HCT116 (cell line): ENCODE data around the gene CLEC4A. TPM values are rescaled to one million over a fixed set of nuclear protein-coding genes. Genes with fewer than 3 reads are reported as not detected.

ENCODE experiments used
- ATAC-seq: fragments of 200-7000 bp; cut with Tn5 transposase; 2 replicates; pipeline ENCODE4 v1.9.1; 2020; ENCODE audit warnings: mild to moderate bottlenecking, moderate library complexity
- BruUV-seq: library from RNA; stranded (reverse); fragments of 400-500 nt; replicated peaks from 2 replicates; lab custom pipeline; 2021; lab: Mats Ljungman, UMichigan
- CTCF ChIA-PET: fragments of 300-600 bp; sonication (Branson Sonifier 250); formaldehyde crosslinking; loops from one replicate; lab custom pipeline; 2021; ENCODE audit warnings: antibody characterized with exemption; lab: Charles Lee
- POLR2A ChIA-PET: fragments of 300-600, 350-600 bp; sonication (Branson Sonifier 250); formaldehyde crosslinking; loops from one replicate; lab custom pipeline; 2021; ENCODE audit warnings: antibody characterized with exemption; lab: Charles Lee
- RAD21 ChIA-PET, 2 experiments: fragments of 300-600 bp; sonication (Branson Sonifier 250); formaldehyde crosslinking; loops; one replicate each; lab custom pipeline; 2023; ENCODE audit warnings: low total read pairs in 2 of 2; ENCODE audit not compliant: uncharacterized antibody in 2 of 2, unreplicated experiment in 2 of 2, low non-redundant PET in 1 of 2; lab: Charles Lee
- DNase-seq: peaks from one replicate; pipeline ENCODE4 v3.0.0-alpha.2; 2010; ENCODE audit warnings: low read depth, low spot score
- H2AFZ ChIP-seq: fragments of 200-600 bp; shearing (Covaris generic), sonication (generic); 2 replicates; pipeline ENCODE4 v1.6.1; 2017; ENCODE audit warnings: low read depth, mixed run types, mixed read lengths, antibody characterized with exemption, low read length; ENCODE audit not compliant: poor library complexity, severe bottlenecking
- H3K27ac ChIP-seq: 2 replicates; pipeline ENCODE4 v1.5.1; 2012; ENCODE audit warnings: low read depth, low read length
- H3K27me3 ChIP-seq: fragments of 200-600 bp; sonication (generic); 2 replicates; pipeline ENCODE4 v1.6.1; 2016; ENCODE audit warnings: mixed run types, low read length, mixed read lengths; ENCODE audit not compliant: insufficient read depth
- H3K36me3 ChIP-seq, 2 experiments: fragments of 200-500 bp in 1 of 2; fragments of 200-600 bp in 1 of 2; sonication (Bioruptor generic) in 1 of 2; sonication (generic) in 1 of 2; 2 replicates each; pipeline versions ENCODE4 v1.5.1 to v1.6.1; 2014 to 2016; ENCODE audit warnings: low read length in 2 of 2, inconsistent platforms in 1 of 2, mixed read lengths in 1 of 2, mixed run types in 1 of 2; ENCODE audit not compliant: insufficient read depth in 2 of 2, control insufficient read depth in 1 of 2
- H3K4me1 ChIP-seq, 2 experiments: fragments of 200-600 bp in 1 of 2; sonication (generic) in 1 of 2; 2 replicates each; pipeline versions ENCODE4 v1.5.1 to v1.6.1; 2012 to 2017; ENCODE audit warnings: low read length in 2 of 2, inconsistent platforms in 1 of 2, mild to moderate bottlenecking in 1 of 2, mixed read lengths in 1 of 2, mixed run types in 1 of 2, moderate library complexity in 1 of 2; ENCODE audit not compliant: insufficient read depth in 2 of 2, control insufficient read depth in 1 of 2
- H3K4me2 ChIP-seq: fragments of 200-600 bp; sonication (generic); 2 replicates; pipeline ENCODE4 v1.6.1; 2017; ENCODE audit warnings: mixed run types, low read length, mixed read lengths
- H3K4me3 ChIP-seq, 2 experiments: fragments of 200-600 bp in 1 of 2; sonication (generic) in 1 of 2; replicated peaks in 1 of 2; 2 replicates each; pipeline ENCODE4 v1.5.1; 2011 to 2016; ENCODE audit warnings: low read length in 2 of 2, control low read depth in 1 of 2, low read depth in 1 of 2, mild to moderate bottlenecking in 1 of 2, mixed read lengths in 1 of 2, mixed run types in 1 of 2
- H3K79me2 ChIP-seq: fragments of 200-600 bp; sonication (generic); 2 replicates; pipeline ENCODE4 v1.6.1; 2017; ENCODE audit warnings: mild to moderate bottlenecking, mixed run types, low read length, moderate library complexity, mixed read lengths; ENCODE audit not compliant: insufficient read depth
- H3K9ac ChIP-seq: fragments of 200-600 bp; sonication (generic); 2 replicates; pipeline ENCODE4 v1.6.1; 2016; ENCODE audit warnings: low read length, mixed read lengths
- H3K9me2 ChIP-seq: fragments of 200-600 bp; sonication (generic), shearing (Covaris generic); 2 replicates; pipeline ENCODE4 v1.6.1; 2017; ENCODE audit warnings: mixed run types, mild to moderate bottlenecking, moderate library complexity; ENCODE audit not compliant: insufficient read depth
- H3K9me3 ChIP-seq, 2 experiments: fragments of 200-500 bp in 1 of 2; fragments of 200-600 bp in 1 of 2; sonication (Bioruptor generic) in 1 of 2; sonication (generic) in 1 of 2; 2 replicates each; pipeline ENCODE4 v1.6.1; 2014 to 2017; ENCODE audit warnings: low read length in 2 of 2, mixed read lengths in 2 of 2, inconsistent platforms in 1 of 2, low read depth in 1 of 2, mild to moderate bottlenecking in 1 of 2, mixed run types in 1 of 2, moderate library complexity in 1 of 2; ENCODE audit not compliant: control insufficient read depth in 1 of 2, insufficient read depth in 1 of 2
- H4K20me1 ChIP-seq: fragments of 200-600 bp; sonication (generic), shearing (Covaris generic); 2 replicates; pipeline ENCODE4 v1.6.1; 2017; ENCODE audit warnings: mixed run types, mild to moderate bottlenecking, moderate library complexity; ENCODE audit not compliant: insufficient read depth
- FOSL1 ChIP-seq: IDR thresholded peaks from 2 replicates; pipeline ENCODE4 v1.6.1; 2012; ENCODE audit warnings: low read depth
- JUND ChIP-seq: IDR thresholded peaks from 2 replicates; pipeline ENCODE4 v1.6.1; 2012
- RAD21 ChIP-seq: IDR thresholded peaks from 2 replicates; pipeline ENCODE4 v1.6.1; 2012; ENCODE audit warnings: low read depth, mild to moderate bottlenecking
- REST ChIP-seq: IDR thresholded peaks from 2 replicates; pipeline ENCODE4 v1.6.1; 2012; ENCODE audit warnings: low read depth
- SRF ChIP-seq: IDR thresholded peaks from 2 replicates; pipeline ENCODE4 v1.6.1; 2012; ENCODE audit warnings: low read depth
- TCF7L2 ChIP-seq: IDR thresholded peaks from 2 replicates; pipeline ENCODE4 v1.7.0; 2011; ENCODE audit warnings: borderline replicate concordance, inconsistent platforms; ENCODE audit not compliant: insufficient read depth, insufficient read length; ENCODE audit errors: extremely low read depth
- ZNF274 ChIP-seq: fragments of 200-500 bp; sonication (Bioruptor generic); IDR thresholded peaks from 2 replicates; pipeline ENCODE4 v1.6.1; 2014; ENCODE audit warnings: mild to moderate bottlenecking, low read depth, low read length, inconsistent platforms
- intact Hi-C: fragments of 100-400 bp; cut with micrococcal nuclease; formaldehyde crosslinking; loops from 2 replicates; pipeline ENCODE4 v1.10.0; 2022
- total RNA-seq: library from RNA; stranded (reverse); gene quantifications from one replicate; pipeline ENCODE4 v1.2.1, GENCODE V29; 2021; ENCODE audit not compliant: unreplicated experiment
- TF ChIP-seq, protein P1 (sequence below): IDR thresholded peaks from 2 replicates; pipeline ENCODE4 v1.6.1; 2012

CLEC4A gene
- total RNA-seq, 1 experiment from 2014 or later = 0.69 TPM

DNA sequence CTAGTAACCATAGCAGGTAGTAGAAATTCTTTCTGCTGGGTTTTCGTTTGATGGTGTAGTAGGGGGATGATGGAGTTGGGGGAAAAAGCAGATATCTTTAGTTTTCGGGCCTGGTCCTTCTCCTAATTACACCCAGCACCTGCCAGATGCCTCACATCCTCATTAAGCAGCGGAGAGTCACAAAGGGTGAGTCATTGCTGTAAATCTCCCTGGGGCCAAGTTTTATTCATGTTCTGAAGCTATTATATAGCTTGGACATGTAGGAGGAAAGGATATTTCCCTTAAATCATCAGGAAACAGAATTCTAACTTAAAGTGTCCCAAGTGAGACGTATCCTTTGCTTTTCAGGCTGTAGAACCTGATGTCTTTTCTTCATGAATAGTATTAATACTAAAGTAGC is 46.2 kb upstream of the CLEC4A start:
- H3K9me3 ChIP-seq = no peaks in the 10 kb centered on the region
- H3K36me3 ChIP-seq = no peaks in the 10 kb centered on the region
- CTCF ChIA-PET = interaction anchor here (1.2 to 2.6 kb wide), 4 partner anchors 29 to 434 kb away, joined by 3 to 35 read pairs (median 8); no protein-coding TSS in a partner anchor
- ATAC-seq = no peak
- peak overlapping the region; percentile 5; the same call in 1 of the 2 replicates for H3K4me2 ChIP-seq
- no peak overlapping the region for H3K9ac ChIP-seq
- H3K27me3 ChIP-seq = no peaks in the 10 kb centered on the region
- no peak overlapping the region for H2AFZ ChIP-seq
- RAD21 ChIA-PET = interaction anchor here in 1 of 2 experiments (2.0 kb wide), 1 partner anchor 144 kb away, joined by 4 read pairs; no protein-coding TSS in a partner anchor
- peak; percentile 44; the same call in 1 of the 2 replicates for TF ChIP-seq FOSL1
- TF ChIP-seq RAD21 = no peak
- TF ChIP-seq ZNF274 = no peak
- TF ChIP-seq, protein P1, sequence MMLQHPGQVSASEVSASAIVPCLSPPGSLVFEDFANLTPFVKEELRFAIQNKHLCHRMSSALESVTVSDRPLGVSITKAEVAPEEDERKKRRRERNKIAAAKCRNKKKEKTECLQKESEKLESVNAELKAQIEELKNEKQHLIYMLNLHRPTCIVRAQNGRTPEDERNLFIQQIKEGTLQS = no peak
- TF ChIP-seq JUND = peak; percentile 25; the same call in 1 of the 2 replicates
- TF ChIP-seq REST = no peak
- peak; percentile 54 for TF ChIP-seq TCF7L2
- TF ChIP-seq SRF = no peak
- TF ChIP-seq, all 23 proteins: peak for 3
- Histone ChIP-seq H3K4me1 (peaks cover 7 to 17% of the 10 kb centered on the region in 2 experiments), H3K4me3 (no peak overlapping the region), H3K9me2 (no peaks in the 10 kb centered on the region), H4K20me1 (no peaks in the 10 kb centered on the region), H3K27ac (no peak overlapping the region), H3K79me2 (peaks cover under 1% of the 10 kb centered on the region; the same call in 1 of the 2 replicates)
- no peak for DNase-seq
- POLR2A ChIA-PET = no interaction called here
- intact Hi-C loops = loop anchor here (10.0 kb wide), 1 partner anchor 142 kb away; the partner anchor contains the start of gene SLC2A3
- BruUV-seq = no TSS peak
